CD4-positive, alpha-beta T cell treated with Interleukin-15 for 1 hour (primary cell): ENCODE measurements around the gene SDF4.

ENCODE experiments used
- DNase-seq: peaks from one replicate; pipeline ENCODE4 v3.0.0-alpha.2; 2020

Gene SDF4

DNA sequence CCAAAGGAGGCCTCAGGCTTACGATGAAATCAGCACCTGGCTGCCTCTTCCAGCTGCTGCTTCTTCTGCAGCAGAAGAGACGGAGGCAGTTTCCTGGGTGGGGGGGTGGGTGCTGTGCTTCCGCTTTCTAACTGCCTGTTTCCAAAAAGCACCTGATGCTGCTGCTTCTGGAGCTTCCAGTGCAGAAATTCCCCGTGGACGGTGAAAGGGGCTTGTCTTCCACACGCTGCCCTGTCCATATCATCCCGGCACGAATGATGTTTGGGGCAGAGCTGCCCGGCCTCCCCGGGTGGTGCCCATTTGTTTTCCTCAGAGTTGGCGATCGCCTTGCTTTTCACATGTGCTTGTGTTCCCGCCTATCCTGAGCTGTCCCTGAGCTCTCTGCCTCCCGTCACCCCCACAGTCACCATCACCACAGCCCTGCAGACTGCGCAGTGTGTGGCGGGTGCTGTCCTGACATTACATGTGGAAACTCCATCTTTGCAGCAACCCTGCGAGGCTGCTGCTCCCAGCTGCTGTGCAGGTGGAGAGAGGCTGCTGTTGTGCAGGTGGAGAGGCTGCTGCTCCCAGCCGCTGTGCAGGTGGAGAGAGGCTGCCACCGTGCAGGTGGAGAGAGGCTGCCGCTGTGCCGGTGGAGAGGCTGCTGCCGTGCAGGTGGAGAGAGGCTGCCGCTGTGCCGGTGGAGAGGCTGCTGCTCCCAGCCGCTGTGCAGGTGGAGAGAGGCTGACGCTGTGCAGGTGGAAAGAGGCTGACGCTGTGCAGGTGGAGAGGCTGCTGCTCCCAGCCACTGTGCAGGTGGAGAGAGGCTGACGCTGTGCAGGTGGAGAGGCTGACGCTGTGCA, 56.4 kb downstream of the SDF4 start:
- peak; percentile 11 for DNase-seq

GRCh38 chr1:1173793-1174415, 57.9 kb downstream of the SDF4 start, which contains the start of gene TTLL10:
Gene TTLL10, plus strand, starts transcription at chr1:1173880. Its CDS starts 5,336 bp downstream, at chr1:1179216.
- peak; percentile 66 for DNase-seq

DNA sequence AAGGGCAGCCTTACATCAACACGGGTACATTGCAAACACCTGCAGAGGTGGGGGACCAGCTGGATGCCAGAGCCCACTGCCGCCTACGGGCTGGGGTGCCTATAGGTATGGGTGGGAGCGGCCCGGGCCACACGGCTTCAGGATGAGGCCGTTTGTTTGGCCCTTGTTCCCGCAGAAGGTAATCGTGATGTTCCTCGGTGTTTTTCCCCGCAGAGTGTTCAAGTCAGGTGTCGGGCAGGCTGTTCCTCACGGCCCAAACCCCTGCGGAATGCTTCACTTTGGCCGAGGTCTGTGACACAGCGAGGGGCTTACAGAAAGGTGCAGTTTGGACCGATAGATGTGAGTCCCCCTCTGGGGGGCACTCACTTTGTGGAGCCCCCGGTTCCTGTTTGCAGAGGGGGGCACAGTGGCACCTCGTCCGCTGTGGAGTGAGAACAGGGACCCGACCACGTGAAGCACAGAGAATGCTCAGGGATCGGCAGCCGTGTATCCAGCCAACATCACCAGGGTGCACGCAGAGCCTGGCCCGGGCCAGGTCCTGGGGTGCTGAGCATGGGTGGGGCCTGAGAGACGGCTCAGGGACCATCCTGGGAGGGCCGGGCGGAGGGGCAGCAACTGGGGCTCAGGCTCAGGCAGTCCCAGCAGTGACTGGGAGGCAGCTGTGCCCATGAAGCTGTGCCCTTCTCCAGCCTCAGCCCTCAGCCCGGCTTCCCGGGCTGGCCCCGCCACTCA, 58.6 kb downstream of the SDF4 start:
- peak; percentile 2 for DNase-seq

GRCh38 chr1:1171546-1172340, 60.1 kb downstream of the SDF4 start:
- DNase-seq = peak; percentile 73

DNA sequence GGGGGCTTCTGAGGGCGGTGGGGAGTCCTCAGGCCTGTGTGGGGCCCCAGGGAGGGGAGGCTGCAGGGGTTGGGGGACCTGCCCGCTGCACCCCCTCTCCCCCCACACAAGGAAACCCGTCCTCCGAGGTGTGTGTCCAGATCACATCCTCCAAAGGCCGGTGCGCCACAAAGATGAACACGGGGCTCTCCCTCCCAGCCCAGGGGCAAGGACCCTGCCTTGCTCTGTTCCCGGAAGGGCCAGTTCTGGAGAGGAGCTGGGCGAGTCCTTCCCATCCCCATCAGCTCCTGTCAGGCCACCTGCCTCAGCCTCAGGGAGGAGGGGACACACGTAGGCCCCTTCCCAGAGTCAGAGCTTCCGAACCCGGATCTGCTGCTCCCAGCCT, 60.6 kb downstream of the SDF4 start:
- DNase-seq = peak; percentile 12

DNA sequence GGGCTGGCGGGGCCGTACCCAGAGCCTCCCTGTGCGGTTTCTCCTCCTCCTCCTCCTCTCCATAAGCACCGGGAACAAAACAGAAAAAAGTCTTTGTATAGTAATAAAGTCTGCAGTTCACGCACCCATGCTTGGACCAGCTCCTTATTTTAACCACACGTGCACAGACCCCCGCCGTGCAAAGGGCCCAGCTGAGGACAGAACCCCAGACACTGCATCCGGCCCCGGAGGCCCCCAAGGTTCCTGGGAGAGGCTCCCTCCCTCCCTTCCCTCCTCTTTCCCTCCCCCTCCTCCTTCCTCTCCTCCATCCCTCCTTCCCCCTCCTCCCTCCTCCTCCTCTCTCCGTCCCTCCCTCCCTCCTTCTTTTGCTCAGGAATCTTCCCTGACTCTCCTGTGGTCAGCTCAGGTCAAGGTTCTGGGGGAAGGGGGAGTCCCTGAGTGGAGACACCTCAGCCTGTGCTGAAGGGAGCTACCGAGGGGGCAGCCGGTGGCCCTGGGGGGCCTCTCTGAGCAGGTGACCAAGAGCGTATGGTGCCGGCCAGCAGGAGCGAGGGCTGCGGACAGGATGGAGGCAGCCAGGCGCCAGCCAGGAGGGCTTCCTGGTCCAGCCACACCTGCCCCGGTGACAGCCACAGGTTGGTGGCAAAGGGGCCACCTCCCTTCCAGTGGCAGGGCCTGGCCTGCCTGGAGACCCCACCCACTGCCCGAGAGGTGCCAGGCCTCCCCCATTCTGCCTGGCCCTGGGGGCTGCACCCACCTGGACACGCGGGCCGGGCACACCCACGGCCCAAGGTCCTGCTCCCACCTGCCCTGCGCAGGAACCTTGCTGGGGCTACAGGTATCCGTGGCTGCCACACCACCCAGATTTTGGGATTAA, 61.3 kb downstream of the SDF4 start:
- peak; percentile 10 for DNase-seq

DNA sequence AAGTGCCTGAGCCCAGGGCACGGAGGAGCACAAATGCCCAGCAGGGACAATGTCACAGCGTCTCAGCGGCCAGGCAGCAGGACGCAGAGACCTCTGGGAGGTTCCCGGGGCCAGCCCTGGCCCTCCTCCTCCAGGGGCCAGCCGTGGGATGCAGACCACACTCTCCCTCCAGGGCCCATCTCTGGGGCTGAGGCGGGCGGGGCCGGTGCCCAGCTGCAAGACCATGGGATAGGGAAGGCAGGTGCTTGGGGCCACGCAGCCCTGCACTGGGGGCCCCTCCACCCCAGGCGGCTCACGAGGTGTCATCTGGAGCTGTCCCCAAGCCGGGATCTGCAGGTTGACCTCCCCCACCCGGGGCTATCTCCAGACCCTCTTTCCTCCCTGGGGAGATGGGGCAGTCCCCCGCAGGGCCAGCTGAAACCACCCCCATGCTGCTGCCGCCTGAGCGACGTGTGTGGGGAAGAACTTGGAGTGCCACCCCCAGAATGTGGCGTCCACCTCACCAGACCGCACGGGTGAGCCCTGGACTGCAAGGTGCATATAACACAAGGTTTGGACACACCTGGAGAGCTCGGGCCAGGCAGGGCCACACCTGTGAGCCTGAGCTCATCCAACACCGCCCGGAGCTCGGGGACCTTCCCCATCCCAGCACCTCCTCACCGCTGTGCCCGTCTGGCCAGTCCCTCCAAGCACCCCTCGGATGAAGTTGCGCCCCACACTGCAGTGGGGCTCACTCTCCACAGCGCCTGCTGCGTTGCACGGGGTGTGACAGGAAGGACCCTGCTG, 62.2 kb downstream of the SDF4 start:
- DNase-seq = peak; percentile 16

GRCh38 chr1:1168451-1169411, 63.1 kb downstream of the SDF4 start:
- peak; percentile 12 for DNase-seq

DNA sequence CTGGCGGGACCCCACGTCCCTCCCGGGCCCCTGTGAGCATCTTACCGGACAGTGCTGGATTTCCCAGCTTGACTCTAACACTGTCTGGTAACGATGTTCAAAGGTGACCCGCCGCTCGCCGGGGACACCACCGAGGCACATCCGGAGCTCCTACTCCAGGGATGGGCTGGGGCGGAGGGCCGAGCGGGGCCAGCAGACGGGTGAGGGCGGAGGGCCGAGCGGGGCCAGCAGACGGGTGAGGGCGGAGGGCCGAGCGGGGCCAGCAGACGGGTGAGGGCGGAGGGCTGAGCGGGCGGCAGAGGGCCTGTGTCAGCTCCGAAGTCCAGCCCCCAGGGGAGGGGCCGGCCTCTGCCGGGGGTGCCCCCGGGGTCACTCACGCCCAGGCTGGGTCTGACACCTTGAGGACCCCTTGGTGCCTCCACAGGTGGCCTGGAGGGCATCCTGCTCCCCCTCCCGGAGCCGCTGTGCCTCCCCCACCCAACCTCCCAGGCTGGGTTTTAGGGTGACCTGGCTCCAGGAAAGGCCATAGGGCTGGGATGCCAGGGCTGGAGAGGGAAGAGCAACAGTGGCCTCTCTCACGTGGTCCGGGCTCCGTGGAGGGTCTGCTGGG, 63.9 kb downstream of the SDF4 start:
- DNase-seq = no peak

DNA sequence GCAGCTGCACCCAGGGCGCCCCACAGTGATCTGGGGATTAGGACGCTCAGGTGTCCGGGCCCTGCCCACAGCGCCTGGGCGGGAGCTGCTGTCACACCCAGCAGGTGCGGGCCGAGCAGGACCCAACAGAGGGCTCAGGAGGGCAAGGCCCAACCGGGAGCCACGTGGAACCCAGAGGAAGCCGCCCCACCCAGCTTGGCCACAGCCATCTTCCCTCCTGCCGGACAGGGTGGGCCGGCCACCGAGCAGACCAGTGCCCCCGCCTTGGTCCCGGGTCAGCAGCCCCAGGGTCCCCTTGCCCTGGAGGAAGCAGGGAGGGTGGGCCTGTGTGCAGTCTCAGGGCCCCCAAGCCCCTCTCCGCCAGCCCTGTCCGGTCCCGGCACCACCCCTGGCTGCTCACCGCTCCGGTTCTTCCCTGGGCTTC, 64.4 kb downstream of the SDF4 start:
- DNase-seq = no peak
